HCT116 (cell line): ENCODE measurements around the gene CCBE1.

Source experiments
- CBX3 ChIP-seq: IDR thresholded peaks from 2 replicates; pipeline ENCODE4 v1.6.1; 2012; ENCODE audit warnings: low read depth
- CEBPB ChIP-seq: IDR thresholded peaks from 2 replicates; pipeline ENCODE4 v1.6.1; 2012; ENCODE audit warnings: low read depth
- CTCF ChIP-seq, 3 experiments: fragments of 200-600 bp in 1 of 3; sonication (generic) in 1 of 3; IDR thresholded peaks in 2 of 3; conservative IDR thresholded peaks in 1 of 3; 2 replicates each; pipeline ENCODE4 v1.5.1; 2012 to 2017; ENCODE audit warnings: low read depth in 2 of 3, low read length in 2 of 3, antibody characterized with exemption in 1 of 3, borderline replicate concordance in 1 of 3, control low read depth in 1 of 3, mild to moderate bottlenecking in 1 of 3, mixed read lengths in 1 of 3, mixed run types in 1 of 3, moderate library complexity in 1 of 3; ENCODE audit not compliant: insufficient read depth in 1 of 3
- ELF1 ChIP-seq: IDR thresholded peaks from 2 replicates; pipeline ENCODE4 v1.6.1; 2012; ENCODE audit warnings: low read depth, borderline replicate concordance
- EZH2 ChIP-seq: fragments of 200-600 bp; sonication (generic); IDR thresholded peaks from 2 replicates; pipeline ENCODE4 v1.6.1; 2017; ENCODE audit warnings: antibody characterized with exemption, mixed run types
- MAX ChIP-seq: IDR thresholded peaks from 2 replicates; pipeline ENCODE4 v1.6.1; 2012
- POLR2A ChIP-seq: IDR thresholded peaks from 2 replicates; pipeline ENCODE4 v1.7.0; 2011; ENCODE audit warnings: borderline replicate concordance; ENCODE audit not compliant: insufficient read depth, insufficient read length; ENCODE audit errors: extremely low read depth
- POLR2AphosphoS5 ChIP-seq: IDR thresholded peaks from 2 replicates; pipeline ENCODE4 v1.6.1; 2011; ENCODE audit warnings: mild to moderate bottlenecking, low read depth, low read length, moderate library complexity
- RAD21 ChIP-seq: IDR thresholded peaks from 2 replicates; pipeline ENCODE4 v1.6.1; 2012; ENCODE audit warnings: low read depth, mild to moderate bottlenecking
- REST ChIP-seq: IDR thresholded peaks from 2 replicates; pipeline ENCODE4 v1.6.1; 2012; ENCODE audit warnings: low read depth
- SRF ChIP-seq: IDR thresholded peaks from 2 replicates; pipeline ENCODE4 v1.6.1; 2012; ENCODE audit warnings: low read depth
- TCF7L2 ChIP-seq: IDR thresholded peaks from 2 replicates; pipeline ENCODE4 v1.7.0; 2011; ENCODE audit warnings: borderline replicate concordance, inconsistent platforms; ENCODE audit not compliant: insufficient read depth, insufficient read length; ENCODE audit errors: extremely low read depth
- ZFX ChIP-seq: fragments of 450-650 bp; IDR thresholded peaks from 2 replicates; pipeline ENCODE4 v1.6.1; 2017
- ZNF274 ChIP-seq: fragments of 200-500 bp; sonication (Bioruptor generic); IDR thresholded peaks from 2 replicates; pipeline ENCODE4 v1.6.1; 2014; ENCODE audit warnings: mild to moderate bottlenecking, low read depth, low read length, inconsistent platforms

GRCh38 chr18:59502274-59503175 lies 194.7 kb downstream of the CCBE1 start:
- TF ChIP-seq REST, result no peak
- no peak for TF ChIP-seq POLR2AphosphoS5
- no peak for TF ChIP-seq CTCF (IDR thresholded peaks at IDR 0.05 in 2 of 3, conservative IDR thresholded peaks at IDR 0.05 in 1 of 3; ENCODE audit: borderline replicate concordance in 1 of 3, insufficient read depth in 1 of 3, low read depth in 2 of 3, low read length in 2 of 3)
- TF ChIP-seq EZH2, result no peak
- no peak for TF ChIP-seq RAD21
- no peak for TF ChIP-seq ZFX
- TF ChIP-seq POLR2A, result no peak
- TF ChIP-seq CBX3, result no peak
- TF ChIP-seq SRF, result no peak
- TF ChIP-seq MAX, result no peak
- TF ChIP-seq ZNF274, result no peak
- no peak for TF ChIP-seq TCF7L2
- no peak for TF ChIP-seq ELF1
- TF ChIP-seq CEBPB, result no peak
